NB4 (cell line): ENCODE measurements around the gene FSIP1.
A peak's percentile ranks its signal among the peaks of the same experiment; 100 is the strongest.

Source experiments
- DNase-seq: peaks from one replicate; pipeline ENCODE4 v3.0.0; 2010; ENCODE audit warnings: low read depth
- H3K4me3 ChIP-seq: one replicate; pipeline ENCODE4 v1.5.1; 2011; ENCODE audit warnings: mild to moderate bottlenecking, low read depth, low read length, moderate library complexity
- CTCF ChIP-seq: IDR thresholded peaks from one replicate; pipeline ENCODE4 v1.5.1; 2012; ENCODE audit warnings: low read depth, low read length
- MAX ChIP-seq: IDR thresholded peaks from 2 replicates; pipeline ENCODE4 v1.6.1; 2011; ENCODE audit warnings: low read depth, low read length
- MYC ChIP-seq: IDR thresholded peaks from 2 replicates; pipeline ENCODE4 v1.6.1; 2011; ENCODE audit warnings: low read depth, low read length
- POLR2A ChIP-seq: IDR thresholded peaks from 2 replicates; pipeline ENCODE4 v1.6.1; 2011; ENCODE audit warnings: mild to moderate bottlenecking; ENCODE audit not compliant: insufficient read length; ENCODE audit errors: extremely low read depth

Gene FSIP1

GRCh38 chr15:39781967-39782302 lies 706 bp downstream of the FSIP1 start:
- no peak for TF ChIP-seq POLR2A
- no peak for TF ChIP-seq MYC
- TF ChIP-seq MAX = no peak
- no peak for TF ChIP-seq CTCF
- peak overlapping the region; percentile 77 for H3K4me3 ChIP-seq
- no peak for DNase-seq

- DNase-seq = peak; percentile 24
- TF ChIP-seq CTCF = no peak
Measured at GRCh38 chr15:39781147-39781966, 1.3 kb downstream of the FSIP1 start.

GRCh38 chr15:39778021-39778420 lies 4.6 kb downstream of the FSIP1 start:
- no peak for DNase-seq
- no peak for TF ChIP-seq MAX
- TF ChIP-seq POLR2A = no peak
- TF ChIP-seq MYC = no peak
- TF ChIP-seq CTCF = no peak
- H3K4me3 ChIP-seq = no peak overlapping the region

More at GRCh38 chr15:39781147-39781966, 1.3 kb downstream of the FSIP1 start:
- peak overlapping the region; percentile 77 for H3K4me3 ChIP-seq

GRCh38 chr15:39777496-39777895 lies 5.1 kb downstream of the FSIP1 start:
- TF ChIP-seq MYC = no peak
- TF ChIP-seq CTCF = no peak
- no peak for TF ChIP-seq POLR2A
- TF ChIP-seq MAX = no peak
- DNase-seq = no peak
- no peak overlapping the region for H3K4me3 ChIP-seq

- DNase-seq = no peak
- TF ChIP-seq POLR2A = no peak
- no peak for TF ChIP-seq MAX
- TF ChIP-seq CTCF = no peak
- TF ChIP-seq MYC = no peak
- H3K4me3 ChIP-seq = no peak overlapping the region
Measured at GRCh38 chr15:39776068-39776467, 6.6 kb downstream of the FSIP1 start.

GRCh38 chr15:39774688-39775267 lies 7.9 kb downstream of the FSIP1 start:
- DNase-seq = peak; percentile 19
- H3K4me3 ChIP-seq = no peak overlapping the region
- TF ChIP-seq CTCF (no peak), MAX (no peak), MYC (no peak), POLR2A (no peak)
